HG03460 (cell line): ENCODE data around the gene TKFC.

Experiments
- ATAC-seq: cut with Tn5 transposase; IDR thresholded peaks from one replicate; pipeline ENCODE4 v1.9.1; 2021; ENCODE audit not compliant: unreplicated experiment

Gene TKFC

GRCh38 chr11:61343792-61344745, 11.0 kb downstream of the TKFC start:
- no peak for ATAC-seq

DNA sequence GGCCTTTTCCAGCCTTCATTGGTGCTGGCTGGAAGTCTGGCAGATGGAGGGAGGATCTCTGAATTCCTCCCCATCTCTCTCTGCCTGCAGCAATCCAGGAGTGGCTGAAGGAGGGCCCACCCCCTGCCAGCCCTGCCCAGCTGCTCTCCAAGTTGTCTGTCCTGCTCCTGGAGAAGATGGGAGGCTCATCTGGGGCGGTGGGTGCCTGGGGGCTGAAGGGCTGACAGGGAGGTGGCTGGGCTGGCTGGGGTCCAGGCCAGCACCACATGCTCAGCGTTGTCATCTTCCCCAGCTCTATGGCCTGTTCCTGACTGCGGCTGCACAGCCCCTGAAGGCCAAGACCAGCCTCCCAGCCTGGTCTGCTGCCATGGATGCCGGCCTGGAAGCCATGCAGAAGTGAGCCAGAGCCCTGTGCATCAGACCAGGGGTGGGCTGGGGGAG, 12.2 kb downstream of the TKFC start:
- no peak for ATAC-seq

DNA sequence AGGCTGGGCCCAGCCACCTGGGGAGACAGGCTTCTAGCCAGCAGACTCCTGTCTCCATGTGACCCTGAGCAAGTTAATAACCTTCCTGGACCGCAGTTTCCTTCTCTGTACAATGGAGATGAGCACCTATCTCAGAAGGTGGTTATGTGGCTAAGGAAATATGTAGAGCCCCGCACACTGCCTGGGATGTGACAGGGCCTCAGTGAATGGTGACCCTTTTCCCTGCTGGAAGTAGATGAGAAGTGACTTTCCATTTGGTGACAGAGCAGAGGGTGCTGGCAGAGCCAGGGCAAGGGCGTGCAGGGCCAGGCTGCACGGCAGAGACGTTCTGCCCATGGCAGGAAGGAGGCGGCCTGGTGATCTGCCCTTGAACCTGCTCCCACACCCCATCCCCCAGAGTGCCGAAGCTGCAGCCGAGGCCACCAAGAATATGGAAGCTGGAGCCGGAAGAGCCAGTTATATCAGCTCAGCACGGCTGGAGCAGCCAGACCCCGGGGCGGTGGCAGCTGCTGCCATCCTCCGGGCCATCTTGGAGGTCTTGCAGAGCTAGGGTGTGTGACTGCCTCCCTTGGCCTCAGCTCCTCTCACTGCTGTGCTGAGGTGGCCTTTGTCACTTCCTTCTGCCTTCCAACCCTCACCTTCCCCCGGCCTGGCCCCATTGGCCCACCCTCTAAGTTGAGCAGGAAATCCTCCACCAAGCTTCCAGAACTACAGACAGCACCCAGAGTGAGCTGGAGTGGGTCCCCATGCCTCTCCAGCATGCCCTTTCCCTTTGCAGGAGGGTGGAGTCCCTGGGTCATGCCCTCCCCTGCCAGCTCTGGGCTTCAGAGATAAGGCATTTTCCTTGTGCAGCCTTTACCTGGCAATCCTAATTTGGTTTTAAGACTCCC, 13.2 kb downstream of the TKFC start:
- ATAC-seq = no peak

DNA sequence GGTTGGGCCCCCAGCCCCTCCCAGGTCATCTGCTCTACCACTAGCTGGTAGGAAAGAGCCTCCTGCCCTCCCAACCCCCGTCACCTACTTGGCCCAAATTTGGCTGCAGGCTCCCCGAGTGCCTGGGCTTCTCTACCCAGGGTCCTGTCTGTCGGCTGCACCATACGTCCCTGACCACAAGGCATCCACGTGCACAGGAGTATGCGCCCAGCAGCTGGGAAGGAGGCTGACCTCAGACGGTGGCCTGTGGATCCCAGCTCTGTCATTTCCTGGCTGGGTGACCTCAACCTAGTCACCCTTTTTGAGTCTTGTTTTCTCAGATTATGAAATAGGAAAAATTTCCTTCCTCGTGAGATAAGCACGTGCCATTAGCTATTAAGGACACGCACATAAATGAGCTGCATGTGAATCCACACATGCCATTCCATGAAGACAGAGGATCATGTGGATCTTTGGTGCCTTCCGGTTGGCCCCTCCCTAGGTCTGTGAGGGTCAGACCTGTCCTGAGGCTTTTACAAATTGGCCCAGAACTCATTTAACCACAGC, 15.0 kb downstream of the TKFC start:
- ATAC-seq = no peak

GRCh38 chr11:61349189-61349751, 16.2 kb downstream of the TKFC start:
- no peak for ATAC-seq

DNA sequence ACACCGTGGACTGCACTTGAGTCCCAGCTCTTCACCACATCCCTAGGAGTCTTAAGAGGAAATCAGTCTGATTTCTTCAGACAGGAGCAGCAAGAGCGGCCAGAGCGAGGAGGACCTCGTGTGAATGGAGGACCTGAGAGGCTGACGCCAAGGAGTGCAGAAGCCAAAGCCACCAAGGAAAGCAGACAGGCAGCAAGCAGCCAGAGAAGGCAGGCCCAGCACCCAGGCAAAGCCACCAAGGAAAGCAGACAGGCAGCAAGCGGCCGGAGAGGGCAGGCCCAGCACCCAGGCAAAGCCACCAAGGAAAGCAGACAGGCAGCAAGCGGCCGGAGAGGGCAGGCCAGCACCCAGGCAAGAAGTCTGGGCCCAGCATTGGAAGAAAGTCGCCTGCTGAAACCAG, 16.9 kb downstream of the TKFC start:
- ATAC-seq = no peak

GRCh38 chr11:61350336-61350735, 17.3 kb downstream of the TKFC start:
- no peak for ATAC-seq

- no peak for ATAC-seq
Observed at GRCh38 chr11:61350803-61351202, 17.8 kb downstream of the TKFC start.

GRCh38 chr11:61352038-61352437, 19.0 kb downstream of the TKFC start:
- no peak for ATAC-seq

DNA sequence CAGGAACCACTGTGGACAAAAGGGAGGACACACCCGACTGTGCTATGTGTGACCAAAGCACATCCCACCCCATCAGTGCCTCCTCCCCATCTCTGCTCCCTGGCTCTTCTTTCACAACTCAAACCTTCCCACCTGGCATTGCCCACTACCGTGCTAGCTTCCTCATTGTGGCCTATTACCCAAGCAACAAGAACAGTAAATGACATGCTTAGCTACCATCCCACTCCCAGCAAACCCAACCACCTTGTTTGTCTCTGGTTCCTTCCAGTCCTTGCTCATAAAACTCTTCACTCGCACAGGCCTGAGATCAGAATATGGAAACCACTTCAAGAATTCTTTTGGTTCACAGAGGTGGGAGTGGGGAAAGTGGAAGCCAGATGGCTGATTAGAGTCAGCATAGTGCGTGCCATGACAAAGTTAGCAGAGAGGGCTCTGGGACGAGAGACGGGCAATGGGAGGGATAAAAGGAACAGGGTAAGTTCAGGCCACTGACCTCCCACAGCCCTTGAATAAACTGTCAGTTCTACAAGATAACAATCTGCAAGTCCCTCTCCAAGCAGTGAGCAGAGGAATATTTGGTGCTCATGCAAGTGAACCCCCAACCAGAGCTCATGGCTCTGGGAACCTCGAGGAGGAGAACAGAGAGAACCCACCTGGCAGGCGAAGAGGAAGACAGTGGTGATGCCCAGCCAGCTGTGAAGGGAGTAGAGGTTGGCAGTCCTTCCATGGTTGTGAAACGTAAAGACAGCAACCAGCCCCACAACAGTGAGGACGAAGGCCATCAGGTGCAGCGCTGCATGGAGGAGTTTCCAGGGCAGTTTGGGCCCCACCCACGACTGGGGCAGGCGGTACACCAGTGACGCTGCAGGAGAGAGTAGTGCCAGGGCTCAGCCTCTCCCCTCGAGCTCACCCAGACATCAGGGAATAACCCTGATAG, 20.4 kb downstream of the TKFC start:
- no peak for ATAC-seq

DNA sequence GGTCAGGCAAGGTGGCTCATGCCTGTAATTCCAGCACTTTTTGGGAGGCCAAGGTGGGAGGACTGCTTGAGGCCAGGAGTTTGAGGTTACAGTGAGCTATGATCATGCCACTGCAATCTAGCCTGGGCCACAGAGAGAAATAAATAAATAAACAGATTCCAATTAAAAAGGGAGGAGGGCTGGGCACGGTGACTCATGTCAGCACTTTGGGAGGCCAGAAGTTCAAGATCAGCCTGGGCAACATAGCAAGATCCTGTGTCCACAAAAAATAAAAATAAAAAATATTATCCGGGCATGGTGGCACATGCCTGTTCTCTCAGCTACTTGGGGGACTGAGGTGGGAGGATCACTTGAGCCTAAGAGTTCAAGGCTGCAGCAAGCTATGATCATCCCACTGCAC, 21.2 kb downstream of the TKFC start:
- ATAC-seq = no peak

GRCh38 chr11:61356706-61357105, 23.7 kb downstream of the TKFC start:
- ATAC-seq = no peak

DNA sequence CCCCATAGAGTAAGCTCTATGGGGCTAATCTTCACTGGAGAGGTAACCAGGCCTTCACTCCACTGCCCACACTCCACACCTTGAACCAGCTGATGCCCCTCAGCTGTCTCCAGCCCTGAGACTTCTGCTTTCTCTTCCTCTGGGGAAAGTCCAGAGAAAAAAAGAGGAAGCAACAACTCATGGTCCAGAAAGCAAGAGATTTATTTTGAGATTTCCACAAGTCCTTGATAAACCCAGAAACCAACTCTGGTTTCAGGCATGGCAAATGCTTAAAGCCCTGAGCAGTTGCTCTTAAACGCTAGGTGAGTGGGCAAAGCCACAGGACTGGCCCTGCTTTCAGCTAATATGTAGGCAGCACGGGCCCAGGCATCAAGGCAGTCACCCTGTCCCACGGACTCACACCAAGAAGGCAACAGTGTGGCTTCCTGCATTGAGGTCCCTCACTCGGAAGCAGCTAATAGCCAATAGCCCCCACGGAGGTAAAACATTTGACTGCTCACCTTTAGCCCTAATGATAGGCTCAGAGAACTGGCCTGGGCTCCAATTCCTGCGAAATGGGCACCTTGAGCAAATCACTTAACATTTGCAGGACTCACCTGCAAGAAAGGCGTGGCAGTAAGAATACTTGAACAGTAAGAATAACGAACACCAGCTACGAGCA, 24.3 kb downstream of the TKFC start:
- peak; percentile 47 for ATAC-seq

- ATAC-seq = no peak
Observed at GRCh38 chr11:61357894-61358239, 24.8 kb downstream of the TKFC start.

- ATAC-seq = no peak
Observed at GRCh38 chr11:61358566-61358965, 25.5 kb downstream of the TKFC start.

GRCh38 chr11:61359516-61359915, 26.5 kb downstream of the TKFC start:
- no peak for ATAC-seq

GRCh38 chr11:61361237-61361740, 28.3 kb downstream of the TKFC start:
- ATAC-seq = no peak

- ATAC-seq = peak; percentile 81
Observed at GRCh38 chr11:61361741-61362541, 28.9 kb downstream of the TKFC start, which contains the start of the genes CYB561A3 and TMEM138. Gene CYB561A3 (minus strand): TSS chr11:61361882. CDS start chr11:61356713, 5,169 bp downstream. Gene TMEM138 (plus strand): TSS chr11:61362374. CDS start chr11:61364391, 2,017 bp downstream.
